ENCODE results near the gene LAMA1. TPM values are rescaled to one million over a fixed set of nuclear protein-coding genes. Genes with fewer than 3 reads are reported as not detected.

Gene LAMA1
- total and polyA plus RNA-seq, 2 of the 8 experiments (the other 6 are each of a cell fraction or from before 2014, with no cell fraction given): 30.4 to 48.7 TPM

DNA sequence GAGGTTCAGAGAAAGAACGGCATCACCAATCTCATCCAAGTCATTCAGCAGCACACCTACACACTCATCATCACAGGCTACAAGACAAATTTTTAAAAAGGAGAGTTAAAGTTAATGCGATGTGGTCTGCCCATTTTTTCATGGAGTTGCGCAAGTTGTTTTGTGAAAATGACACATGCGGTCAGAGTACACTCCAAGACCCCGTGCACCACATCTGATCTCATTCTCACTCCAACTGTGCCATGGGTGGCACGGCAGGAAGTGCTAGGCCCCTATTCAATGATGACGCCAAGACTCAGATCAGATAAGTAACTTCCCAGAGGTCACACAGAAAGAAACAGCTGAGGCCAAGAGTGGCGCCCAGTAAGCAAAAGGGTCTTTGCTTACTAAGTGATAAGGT, 119.8 kb downstream of the LAMA1 start:
- FAIRE-seq (no peak), DNase-seq (ENCODE audit: low read depth in 1 of 2, low spot score in 2 of 2) (no peak)
- Histone ChIP-seq H4K91ac (replicated peaks; ENCODE audit: insufficient read length, low read length) (no peak overlapping the region), H3K18ac (ENCODE audit: extremely low read depth, low read length) (no peak overlapping the region), H2AFZ (ENCODE audit: low read length) (no peak overlapping the region), H2BK12ac (ENCODE audit: low read depth, low read length) (no peak overlapping the region), H3K4me1 (replicated peaks in 1 of 4; ENCODE audit: control insufficient read depth in 3 of 4, insufficient read depth in 4 of 4, low read length in 3 of 4) (peaks cover 0 to 3% (median 0%) of the 10 kb centered on the region in 4 experiments; a peak in 4 of 7 replicates), H2BK120ac (replicated peaks; ENCODE audit: low read depth, low read length) (no peak overlapping the region), H2AK5ac (ENCODE audit: low read depth, low read length) (no peak overlapping the region), H3K23me2 (ENCODE audit: low read depth, low read length) (0 out of 2 replicates have a peak, but pooled peaks cover 2% of the 10 kb centered on the region), H4K5ac (ENCODE audit: insufficient read length, low read depth, low read length) (no peak overlapping the region), H3K27ac (ENCODE audit: low read depth, low read length) (no peak overlapping the region), H3K27me3 (replicated peaks in 1 of 4; ENCODE audit: control insufficient read depth in 3 of 4, extremely low read depth in 1 of 4, insufficient read depth in 3 of 4, low read length in 3 of 4) (no peaks in the 10 kb centered on the region), H2BK20ac (ENCODE audit: low read length) (no peak overlapping the region), H3K4me3 (ENCODE audit: extremely low read depth in 1 of 4, insufficient read depth in 2 of 4, low read depth in 3 of 4, low read length in 4 of 4) (no peak overlapping the region), H3K79me2 (ENCODE audit: control insufficient read depth in 1 of 2, insufficient read depth in 2 of 2, low read length in 2 of 2) (no peaks in the 10 kb centered on the region), H2BK15ac (ENCODE audit: low read length) (no peak overlapping the region), H3K56ac (replicated peaks; ENCODE audit: insufficient read length, low read depth, low read length) (no peak overlapping the region), H3K4me2 (ENCODE audit: insufficient read depth in 1 of 2, low read depth in 2 of 2, low read length in 2 of 2) (no peak overlapping the region), H2BK5ac (ENCODE audit: low read depth, low read length) (no peak overlapping the region), H3K36me3 (ENCODE audit: control insufficient read depth in 2 of 4, insufficient read depth in 4 of 4, low read length in 3 of 4) (peaks cover 10 to 30% (median 21%) of the 10 kb centered on the region in 4 experiments; a peak in 7 of 8 replicates), H3K79me1 (ENCODE audit: low read depth, low read length) (no peaks in the 10 kb centered on the region), H3K4ac (replicated peaks; ENCODE audit: insufficient read length, low read depth, low read length) (no peak overlapping the region), H4K8ac (ENCODE audit: extremely low read depth, insufficient read depth, low read length) (no peak overlapping the region), H3K14ac (ENCODE audit: insufficient read length) (no peak overlapping the region), H3K9me3 (ENCODE audit: insufficient read depth in 2 of 2, low read depth in 1 of 2, low read length in 1 of 2) (no peaks in the 10 kb centered on the region), H4K20me1 (replicated peaks in 1 of 2; ENCODE audit: control insufficient read depth in 1 of 2, insufficient read depth in 2 of 2, low read length in 2 of 2) (no peaks in the 10 kb centered on the region), H3K23ac (ENCODE audit: insufficient read length) (no peak overlapping the region), H3K9ac (replicated peaks in 1 of 4; ENCODE audit: extremely low read depth in 1 of 4, low read depth in 3 of 4, low read length in 3 of 4) (no peak overlapping the region)
- WGBS, 2 experiments (ENCODE audit: extremely low coverage in 1 of 2, insufficient coverage in 1 of 2, insufficient read length in 1 of 2, insufficient replicate concordance in 2 of 2, low coverage in 1 of 2, low lambda C conversion rate in 2 of 2, missing lambda C conversion rate in 1 of 2): 94% methylated on average over 8 of the region's 8 CpGs; no CpG with 5 or more reads in 1 of the 2 experiments
- POLR2A ChIA-PET (ENCODE audit: partially characterized antibody): no interaction called here
- CTCF ChIA-PET (ENCODE audit: partially characterized antibody): no interaction called here
- TF ChIP-seq GABPA (IDR thresholded peaks at IDR 0.05; ENCODE audit: borderline replicate concordance, insufficient read depth, low read length) (no peak), YY1 (IDR thresholded peaks at IDR 0.05; ENCODE audit: low read depth, low read length) (no peak), POLR2AphosphoS5 (IDR thresholded peaks at IDR 0.05; ENCODE audit: low read depth, low read length) (no peak)

Data from H1 (cell line).